Type B pancreatic cell (in vitro differentiated cells): ENCODE measurements around the gene RHEX. TPM values are rescaled to one million over a fixed set of nuclear protein-coding genes. Genes with fewer than 3 reads are reported as not detected.
"Not testable (repeated sequence)": the region's sequence is repeated elsewhere in the genome, so short reads cannot be mapped to it uniquely, and the experiment has no call there.

ENCODE experiments used
- DNase-seq: peaks from one replicate; pipeline ENCODE4 v3.0.0; 2021; ENCODE audit warnings: mixed read lengths; ENCODE audit not compliant: unreplicated experiment; ENCODE audit errors: extremely low spot score
- H3K27ac Mint-ChIP-seq: 2 replicates; pipeline ENCODE4 v1.8.0; 2021; ENCODE audit warnings: mild to moderate bottlenecking, mixed read lengths
- H3K27me3 Mint-ChIP-seq: 2 replicates; pipeline ENCODE4 v1.8.0; 2021; ENCODE audit warnings: mixed read lengths
- H3K36me3 Mint-ChIP-seq: 2 replicates; pipeline ENCODE4 v1.8.0; 2021; ENCODE audit warnings: mixed read lengths
- H3K4me1 Mint-ChIP-seq: one replicate; pipeline ENCODE4 v1.8.0; 2021; ENCODE audit warnings: mixed read lengths; ENCODE audit not compliant: unreplicated experiment
- H3K4me3 Mint-ChIP-seq: 2 replicates; pipeline ENCODE4 v1.8.0; 2021; ENCODE audit warnings: mild to moderate bottlenecking, mixed read lengths
- H3K9me3 Mint-ChIP-seq: 2 replicates; pipeline ENCODE4 v1.8.0; 2021; ENCODE audit warnings: mixed read lengths
- CTCF ChIP-seq: fragments of 200-600 bp; sonication (generic); conservative IDR thresholded peaks from 2 replicates; pipeline ENCODE4 v1.5.0; 2021; ENCODE audit warnings: antibody characterized with exemption, mild to moderate bottlenecking
- total RNA-seq: library from RNA; stranded (reverse); gene quantifications from 2 replicates; pipeline ENCODE4 v1.2.1, GENCODE V29; 2021; ENCODE audit warnings: low replicate concordance

RHEX gene
- total RNA-seq, 1 donor from 2014 or later = not detected

- H3K9me3 Mint-ChIP-seq = peaks cover 7% of the 10 kb centered on the region
- H3K4me3 Mint-ChIP-seq = no peak overlapping the region
Measured at GRCh38 chr1:206058927-206059292, 5.9 kb downstream of the RHEX start.

GRCh38 chr1:206059355-206059915 is 6.5 kb downstream of the RHEX start:
- peaks cover 7% of the 10 kb centered on the region for H3K9me3 Mint-ChIP-seq
- no peaks in the 10 kb centered on the region for H3K4me1 Mint-ChIP-seq
- H3K27ac Mint-ChIP-seq = no peak overlapping the region
- H3K4me3 Mint-ChIP-seq = no peak overlapping the region
- no peak for TF ChIP-seq CTCF
- no peaks in the 10 kb centered on the region for H3K36me3 Mint-ChIP-seq
- H3K27me3 Mint-ChIP-seq = peaks cover 10% of the 10 kb centered on the region
- DNase-seq = no peak

More at GRCh38 chr1:206058927-206059292, 5.9 kb downstream of the RHEX start:
- H3K36me3 Mint-ChIP-seq = no peaks in the 10 kb centered on the region
- no peak for TF ChIP-seq CTCF
- H3K27ac Mint-ChIP-seq = no peak overlapping the region
- H3K4me1 Mint-ChIP-seq = no peaks in the 10 kb centered on the region
- no peak for DNase-seq
- H3K27me3 Mint-ChIP-seq = peaks cover 10% of the 10 kb centered on the region

GRCh38 chr1:206060844-206061243 is 7.9 kb downstream of the RHEX start:
- no peak for TF ChIP-seq CTCF
- H3K4me3 Mint-ChIP-seq = no peak overlapping the region
- H3K4me1 Mint-ChIP-seq = no peaks in the 10 kb centered on the region
- peaks cover 7% of the 10 kb centered on the region for H3K9me3 Mint-ChIP-seq
- no peak for DNase-seq
- H3K36me3 Mint-ChIP-seq = no peaks in the 10 kb centered on the region
- H3K27me3 Mint-ChIP-seq = peaks cover 6% of the 10 kb centered on the region
- H3K27ac Mint-ChIP-seq = no peak overlapping the region

- Mint-ChIP-seq H3K27me3 (peaks cover 7% of the 10 kb centered on the region), H3K9me3 (peaks cover 7% of the 10 kb centered on the region), H3K4me3 (no peak overlapping the region), H3K36me3 (no peaks in the 10 kb centered on the region), H3K27ac (no peak overlapping the region), H3K4me1 (peaks cover 5% of the 10 kb centered on the region)
- no peak for TF ChIP-seq CTCF
- no peak for DNase-seq
Measured at GRCh38 chr1:206062464-206062863, 9.5 kb downstream of the RHEX start.

GRCh38 chr1:206064001-206064400 is 11.0 kb downstream of the RHEX start:
- not testable (repeated sequence) for H3K4me1 Mint-ChIP-seq, H3K9me3 Mint-ChIP-seq, H3K36me3 Mint-ChIP-seq, H3K4me3 Mint-ChIP-seq, H3K27ac Mint-ChIP-seq, DNase-seq
- peaks cover 13% of the 10 kb centered on the region for H3K27me3 Mint-ChIP-seq

- not testable (repeated sequence) for H3K4me3 Mint-ChIP-seq, DNase-seq, H3K36me3 Mint-ChIP-seq, H3K4me1 Mint-ChIP-seq, H3K27ac Mint-ChIP-seq, H3K9me3 Mint-ChIP-seq
- peaks cover 13% of the 10 kb centered on the region for H3K27me3 Mint-ChIP-seq
Measured at GRCh38 chr1:206064501-206064900, 11.5 kb downstream of the RHEX start.
